Activated effector memory CD4-positive, alpha-beta T cell treated with anti-CD3 and anti-CD28 coated beads, Interleukin-2, amount 50 U/mL, for 16 hours (primary cell): ENCODE data around the gene ADCY4.
"Not testable (repeated sequence)": the region's sequence is repeated elsewhere in the genome, so short reads cannot be mapped to it uniquely, and the experiment has no call there.

Experiments used
- DNase-seq: peaks from one replicate; pipeline ENCODE4 v3.0.0-alpha.2; 2020

ADCY4 gene

GRCh38 chr14:24366721-24367513 is 32.0 kb upstream of the ADCY4 start:
- peak; percentile 68 for DNase-seq

- no peak for DNase-seq
Measured at GRCh38 chr14:24366413-24366720, 31.5 kb upstream of the ADCY4 start.

GRCh38 chr14:24365600-24366412 is 30.9 kb upstream of the ADCY4 start:
- peak; percentile 86 for DNase-seq

- DNase-seq = no peak
Measured at GRCh38 chr14:24364841-24365240, 30.0 kb upstream of the ADCY4 start.

GRCh38 chr14:24363401-24363800 is 28.5 kb upstream of the ADCY4 start:
- DNase-seq = no peak

- no peak for DNase-seq
Measured at GRCh38 chr14:24362241-24362960, 27.5 kb upstream of the ADCY4 start.

GRCh38 chr14:24361326-24361725 is 26.5 kb upstream of the ADCY4 start:
- DNase-seq = no peak

- no peak for DNase-seq
Measured at GRCh38 chr14:24360281-24360680, 25.4 kb upstream of the ADCY4 start.

- no peak for DNase-seq
Measured at GRCh38 chr14:24356208-24356607, 21.3 kb upstream of the ADCY4 start.

- no peak for DNase-seq
Measured at GRCh38 chr14:24355009-24355408, 20.1 kb upstream of the ADCY4 start.

- DNase-seq = not testable (repeated sequence)
Measured at GRCh38 chr14:24354482-24354825, 19.6 kb upstream of the ADCY4 start.

- no peak for DNase-seq
Measured at GRCh38 chr14:24353559-24354481, 18.9 kb upstream of the ADCY4 start.

GRCh38 chr14:24351517-24351916 is 16.6 kb upstream of the ADCY4 start:
- DNase-seq = no peak

GRCh38 chr14:24349742-24350141 is 14.9 kb upstream of the ADCY4 start:
- DNase-seq = no peak

- no peak for DNase-seq
Measured at GRCh38 chr14:24348186-24348585, 13.3 kb upstream of the ADCY4 start.

- DNase-seq = no peak
Measured at GRCh38 chr14:24347134-24347533, 12.3 kb upstream of the ADCY4 start.

- no peak for DNase-seq
Measured at GRCh38 chr14:24343795-24344660, 9.2 kb upstream of the ADCY4 start.

- DNase-seq = no peak
Measured at GRCh38 chr14:24342889-24343288, 8.0 kb upstream of the ADCY4 start.

- DNase-seq = no peak
Measured at GRCh38 chr14:24340606-24341005, 5.7 kb upstream of the ADCY4 start.

GRCh38 chr14:24339284-24340151 is 4.6 kb upstream of the ADCY4 start, which contains the start of gene RIPK3:
RIPK3 (minus strand) TSS chr14:24339991; CDS start chr14:24339826, 165 bp downstream.
- DNase-seq = peak; percentile 90

GRCh38 chr14:24338843-24339242 is 4.0 kb upstream of the ADCY4 start:
- DNase-seq = no peak
